Measurements from ENCODE around the gene CAMTA1. TPM values are rescaled to one million over a fixed set of nuclear protein-coding genes. Genes with fewer than 3 reads are reported as not detected.

Gene CAMTA1
- polyA plus RNA-seq, 1 donor from 2014 or later = 79.0 TPM

DNA sequence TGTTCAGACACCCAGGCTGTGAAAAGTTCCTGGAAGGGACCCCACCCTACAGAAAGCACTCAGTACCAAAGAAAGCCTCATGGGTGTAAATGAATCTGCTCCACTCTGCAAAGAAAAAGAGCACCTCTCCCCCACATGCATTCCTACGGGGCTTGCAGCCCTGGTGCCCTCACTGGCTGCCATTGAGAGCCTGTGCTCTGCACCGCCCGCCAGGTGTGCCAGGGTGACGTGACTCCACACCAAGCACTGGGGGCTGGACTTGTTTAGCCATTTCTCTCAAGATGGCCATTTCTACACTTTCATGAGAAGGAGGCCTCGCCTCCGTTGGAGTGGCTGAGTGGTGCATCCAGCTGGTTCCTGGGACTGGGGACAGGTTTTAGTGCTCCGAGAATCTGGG, 605.3 kb downstream of the CAMTA1 start:
- H3K4me1 Mint-ChIP-seq = peaks cover 0 to 3% (median 0%) of the 10 kb centered on the region in 3 donors
- H3K36me3 Mint-ChIP-seq = no peaks in the 10 kb centered on the region
- no peak overlapping the region for H3K27ac Mint-ChIP-seq
- H3K9me3 Mint-ChIP-seq = peaks cover 3 to 9% (median 5%) of the 10 kb centered on the region in 3 donors
- no peak overlapping the region for H3K4me3 Mint-ChIP-seq
- peaks cover 2% of the 10 kb centered on the region for H3K27me3 Mint-ChIP-seq

DNA sequence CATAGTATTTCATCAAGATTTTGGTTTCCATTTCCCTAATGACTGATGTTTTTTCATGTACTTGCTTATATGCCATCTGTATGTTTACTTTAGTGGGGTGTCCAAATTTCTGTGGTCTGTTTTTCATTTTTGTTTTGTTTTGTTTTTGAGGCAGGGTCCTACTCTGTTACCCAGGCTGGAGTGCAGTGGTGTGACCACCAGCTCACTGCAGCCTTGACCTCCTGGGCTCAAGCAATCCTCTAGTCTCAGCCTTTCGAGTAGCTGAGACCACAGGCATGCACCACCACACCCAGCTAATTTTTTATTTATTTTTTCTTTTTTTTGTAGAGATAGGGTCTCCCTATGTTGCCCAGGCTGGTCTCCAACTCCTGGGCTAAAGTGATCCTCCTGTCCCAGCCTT, 607.9 kb downstream of the CAMTA1 start:
- peaks cover 2% of the 10 kb centered on the region for H3K27me3 Mint-ChIP-seq
- no peak overlapping the region for H3K4me3 Mint-ChIP-seq
- H3K4me1 Mint-ChIP-seq = no peaks in the 10 kb centered on the region
- H3K9me3 Mint-ChIP-seq = peaks cover 9 to 12% (median 11%) of the 10 kb centered on the region in 3 donors
- H3K36me3 Mint-ChIP-seq = no peaks in the 10 kb centered on the region
- H3K27ac Mint-ChIP-seq = no peak overlapping the region

DNA sequence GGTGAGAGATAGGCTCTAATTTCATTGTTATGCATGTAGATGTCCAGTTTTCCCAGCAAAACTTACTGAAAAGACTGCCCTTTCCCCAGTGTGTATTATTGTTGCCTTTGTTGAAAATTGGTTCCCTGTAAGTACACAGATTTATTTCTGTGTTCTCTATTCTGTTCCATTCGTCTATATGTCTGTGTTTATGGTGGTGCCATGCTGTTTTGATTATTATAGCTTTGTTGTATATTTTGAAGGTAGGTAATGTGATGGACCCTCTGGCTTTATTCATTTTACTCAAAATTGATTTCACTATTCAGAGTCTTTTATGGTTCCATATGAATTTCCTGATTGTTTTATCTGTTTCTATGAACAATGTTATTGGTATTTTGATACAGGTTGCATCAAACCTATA, 610.0 kb downstream of the CAMTA1 start:
- Mint-ChIP-seq H3K36me3 (no peaks in the 10 kb centered on the region), H3K27me3 (peaks cover 4% of the 10 kb centered on the region), H3K4me1 (no peaks in the 10 kb centered on the region), H3K9me3 (peaks cover 10 to 19% (median 16%) of the 10 kb centered on the region in 3 donors), H3K27ac (no peak overlapping the region), H3K4me3 (no peak overlapping the region)

DNA sequence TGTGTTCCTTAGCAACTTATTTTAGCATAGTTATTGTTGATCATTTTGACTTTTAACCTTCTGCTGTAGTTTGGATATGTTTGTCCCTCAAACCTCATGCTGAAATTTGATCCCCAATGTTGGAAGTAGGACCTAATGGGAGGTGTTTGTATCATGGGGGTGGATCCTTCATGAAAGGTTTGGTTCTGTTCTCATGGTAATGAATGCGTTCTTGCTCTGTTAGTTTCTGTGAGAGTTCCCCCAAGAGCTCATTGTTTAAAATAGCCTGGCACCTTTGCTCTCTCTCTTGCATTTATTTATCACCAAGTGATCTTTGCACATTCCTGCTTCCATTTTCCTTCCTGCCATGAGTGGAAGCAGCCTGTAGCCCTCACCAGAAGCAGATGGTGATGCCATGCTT, 613.7 kb downstream of the CAMTA1 start:
- H3K27me3 Mint-ChIP-seq = peaks cover 3% of the 10 kb centered on the region
- peaks cover 3% of the 10 kb centered on the region for H3K36me3 Mint-ChIP-seq
- H3K4me3 Mint-ChIP-seq = no peak overlapping the region
- H3K27ac Mint-ChIP-seq = no peak overlapping the region
- peaks cover 7 to 23% (median 22%) of the 10 kb centered on the region in 3 donors for H3K9me3 Mint-ChIP-seq
- H3K4me1 Mint-ChIP-seq = no peaks in the 10 kb centered on the region

DNA sequence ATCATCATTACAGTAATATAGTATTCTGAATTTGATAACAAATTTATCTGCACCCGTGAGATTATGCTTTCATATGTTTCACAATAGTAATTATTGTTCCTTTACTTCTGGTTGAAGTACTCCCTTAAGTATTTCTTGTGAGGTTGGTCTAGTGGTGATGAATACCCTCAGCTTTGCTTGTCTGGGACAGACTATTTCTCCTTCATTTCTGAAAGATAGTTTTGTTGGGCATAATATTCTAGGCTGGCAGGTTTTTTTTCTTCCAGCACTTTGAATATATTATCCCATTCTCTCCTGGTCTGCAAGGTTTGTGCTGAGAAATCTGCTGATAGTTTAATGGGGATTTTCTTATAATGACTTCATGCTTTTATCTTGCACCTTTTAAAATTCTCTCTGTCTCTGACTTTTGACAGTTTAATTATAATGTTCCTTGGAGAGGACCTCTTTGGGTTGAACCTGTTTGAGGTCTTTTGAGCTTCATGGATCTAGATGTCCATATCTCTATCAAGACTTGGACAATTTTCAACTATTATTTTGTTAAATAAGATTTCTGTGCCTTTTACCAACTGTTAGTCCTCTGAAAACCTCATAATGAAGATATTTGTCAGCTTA, 614.4 kb downstream of the CAMTA1 start:
- no peaks in the 10 kb centered on the region for H3K4me1 Mint-ChIP-seq
- peaks cover 7 to 23% (median 17%) of the 10 kb centered on the region in 3 donors for H3K9me3 Mint-ChIP-seq
- H3K36me3 Mint-ChIP-seq = peaks cover 3% of the 10 kb centered on the region
- H3K27ac Mint-ChIP-seq = no peak overlapping the region
- no peak overlapping the region for H3K4me3 Mint-ChIP-seq
- peaks cover 3% of the 10 kb centered on the region for H3K27me3 Mint-ChIP-seq

DNA sequence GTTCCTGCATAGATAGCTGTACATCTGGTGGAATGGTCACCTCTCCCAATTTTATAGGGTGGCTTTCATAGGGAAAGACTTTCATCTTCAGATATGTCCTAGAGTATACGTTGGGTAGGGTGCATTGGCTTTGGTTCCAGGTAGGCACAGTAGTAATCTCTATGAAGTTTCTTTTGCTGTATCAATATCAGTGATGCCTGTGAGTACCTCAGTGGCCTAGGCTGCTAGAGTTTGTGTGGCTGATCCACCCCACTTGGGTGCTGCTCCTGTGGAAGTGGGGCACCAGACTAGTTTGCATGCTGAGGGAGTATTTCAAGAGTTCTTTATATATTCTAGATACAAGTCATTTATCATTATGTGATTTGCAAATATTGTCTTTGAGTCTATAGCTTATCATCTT, 615.3 kb downstream of the CAMTA1 start:
- peaks cover 5% of the 10 kb centered on the region for H3K27me3 Mint-ChIP-seq
- peaks cover 5 to 20% (median 13%) of the 10 kb centered on the region in 3 donors for H3K9me3 Mint-ChIP-seq
- H3K36me3 Mint-ChIP-seq = peaks cover 3% of the 10 kb centered on the region

DNA sequence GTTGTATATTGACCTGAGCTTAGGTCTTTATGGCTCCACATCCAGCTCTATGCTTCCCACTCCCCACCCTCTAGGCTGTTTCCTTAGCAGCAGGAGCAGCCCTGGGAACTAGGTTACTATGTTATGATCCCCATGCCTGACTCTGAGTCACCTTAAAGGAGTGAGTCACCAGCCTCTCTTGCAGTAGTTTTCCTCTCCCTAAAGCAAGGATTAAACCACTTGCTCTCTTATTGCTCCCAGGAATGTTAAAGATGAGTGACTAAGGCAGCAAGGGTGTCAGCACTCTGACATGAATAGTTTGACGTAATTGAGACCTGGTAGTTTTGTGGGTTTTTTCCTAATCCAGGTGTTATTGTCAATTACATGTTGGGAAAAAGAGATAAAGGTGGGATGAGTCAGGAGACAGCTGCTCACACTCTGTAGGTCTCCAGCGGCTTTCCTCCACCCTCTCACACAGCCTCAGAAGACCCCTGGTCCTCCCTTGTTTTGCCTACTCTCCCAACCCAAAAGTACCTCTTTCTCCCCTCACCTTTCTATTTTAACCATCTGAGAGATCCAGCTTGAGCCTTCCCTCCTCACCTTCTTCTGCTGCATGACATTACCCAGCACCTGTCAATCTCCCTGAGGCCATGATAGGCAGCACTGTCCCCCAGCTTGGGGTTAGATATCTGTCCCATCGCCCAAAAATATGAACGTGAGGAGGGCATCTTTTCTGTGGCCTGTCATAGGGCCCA, 616.7 kb downstream of the CAMTA1 start:
- H3K9me3 Mint-ChIP-seq = peaks cover 2 to 13% (median 11%) of the 10 kb centered on the region in 3 donors
- H3K4me3 Mint-ChIP-seq = no peak overlapping the region
- peaks cover 6% of the 10 kb centered on the region for H3K27me3 Mint-ChIP-seq
- no peaks in the 10 kb centered on the region for H3K4me1 Mint-ChIP-seq
- no peak overlapping the region for H3K27ac Mint-ChIP-seq
- H3K36me3 Mint-ChIP-seq = peaks cover 3% of the 10 kb centered on the region

More for the DNA sequence above, 615.3 kb downstream of the CAMTA1 start:
- Mint-ChIP-seq H3K27ac (no peak overlapping the region), H3K4me3 (peak overlapping the region in 1 of 4 donors; percentile 32), H3K4me1 (no peaks in the 10 kb centered on the region)

DNA sequence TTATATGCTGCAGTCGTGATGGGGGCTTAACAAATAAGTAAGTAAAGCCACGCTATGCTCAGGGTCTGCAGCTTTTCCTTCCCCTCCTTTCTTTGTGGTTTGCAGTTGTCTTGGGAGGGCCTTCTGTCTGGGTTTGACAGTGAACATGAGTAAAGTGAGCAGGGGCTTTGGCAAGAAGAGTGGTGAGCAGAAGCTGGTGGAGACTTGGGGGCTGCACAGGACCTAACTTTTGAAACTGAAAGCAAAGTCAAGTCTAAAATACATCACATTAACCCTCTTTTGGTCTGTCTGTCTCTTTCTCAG, 617.2 kb downstream of the CAMTA1 start:
- peaks cover 2 to 11% (median 11%) of the 10 kb centered on the region in 3 donors for H3K9me3 Mint-ChIP-seq
- peaks cover 3% of the 10 kb centered on the region for H3K36me3 Mint-ChIP-seq
- H3K4me3 Mint-ChIP-seq = no peak overlapping the region
- peaks cover 6% of the 10 kb centered on the region for H3K27me3 Mint-ChIP-seq
- no peak overlapping the region for H3K27ac Mint-ChIP-seq
- no peaks in the 10 kb centered on the region for H3K4me1 Mint-ChIP-seq

DNA sequence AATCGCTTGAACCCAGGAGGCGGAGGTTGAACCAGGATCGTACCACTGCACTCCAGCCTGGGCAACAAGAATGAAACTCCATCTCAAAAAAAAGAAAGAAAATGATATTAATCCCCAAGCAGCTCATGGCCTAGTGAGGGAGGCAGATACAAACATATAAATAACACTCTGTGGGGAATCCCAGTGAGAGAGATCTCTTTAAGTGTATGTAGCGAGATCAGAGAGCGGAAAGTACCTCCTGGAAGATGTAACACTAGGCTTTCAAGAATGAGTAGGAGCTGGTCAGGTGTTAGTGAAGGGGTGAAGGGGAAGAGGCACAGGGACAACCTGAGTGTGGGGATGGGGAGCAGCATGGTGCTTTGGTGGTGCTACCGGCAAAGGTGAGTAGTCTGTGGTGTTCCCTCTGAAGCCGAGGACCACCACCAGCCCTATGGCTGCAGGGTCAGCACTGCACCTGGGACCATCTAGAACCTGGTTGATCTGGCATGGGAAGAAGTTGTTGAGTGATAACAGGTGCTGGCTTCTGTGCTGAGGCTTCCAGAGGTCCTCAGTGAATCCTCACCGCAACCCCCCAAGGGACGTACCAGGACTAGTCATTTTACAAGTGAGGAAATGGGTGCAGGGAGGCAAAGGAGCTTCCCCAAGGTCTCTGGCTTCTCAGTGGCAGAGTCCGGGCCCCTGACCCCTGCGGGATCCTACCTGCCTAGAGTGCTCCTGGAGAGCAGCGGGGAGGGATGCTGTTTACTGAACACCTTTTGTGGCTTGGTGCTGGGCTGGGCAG, 618.2 kb downstream of the CAMTA1 start:
- Mint-ChIP-seq H3K4me3 (no peak overlapping the region), H3K36me3 (peaks cover 3% of the 10 kb centered on the region), H3K27me3 (peaks cover 4% of the 10 kb centered on the region), H3K9me3 (peaks cover 2 to 11% (median 11%) of the 10 kb centered on the region in 3 donors), H3K4me1 (no peaks in the 10 kb centered on the region), H3K27ac (no peak overlapping the region)

DNA sequence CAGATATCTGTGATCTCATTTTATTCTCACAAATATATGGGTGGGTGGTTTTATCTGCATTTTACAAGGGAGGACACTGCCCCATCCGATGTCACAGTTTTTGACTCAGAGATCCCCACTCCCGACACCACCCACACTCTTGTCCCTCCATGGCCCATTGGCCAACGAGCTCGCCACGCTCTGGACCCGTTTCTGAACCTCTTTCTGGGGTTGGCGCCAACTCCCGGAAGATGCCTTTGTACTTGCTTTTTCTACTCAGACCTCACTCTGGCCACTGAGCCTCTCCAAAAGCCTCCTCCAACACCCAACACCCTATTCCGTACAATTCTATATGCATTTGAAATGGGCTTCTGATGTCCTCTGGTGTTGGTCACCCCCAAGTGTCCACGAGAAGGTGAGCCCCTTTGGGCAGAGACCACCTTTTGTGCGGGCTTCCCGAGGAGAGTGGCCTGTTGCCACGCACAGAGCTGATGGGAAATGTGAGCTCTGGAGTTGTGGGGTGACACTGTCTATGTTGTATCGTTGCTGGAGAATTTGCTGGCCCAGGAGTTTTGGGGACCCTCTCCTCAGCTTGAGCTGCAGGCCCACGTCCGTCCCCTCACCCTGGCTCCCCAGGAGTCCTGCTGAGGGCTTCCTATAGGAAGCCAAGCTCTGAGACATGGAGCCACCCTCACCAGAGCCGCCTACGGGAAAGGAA, 618.9 kb downstream of the CAMTA1 start:
- peaks cover 0 to 11% (median 9%) of the 10 kb centered on the region in 3 donors for H3K9me3 Mint-ChIP-seq
- no peak overlapping the region for H3K27ac Mint-ChIP-seq

DNA sequence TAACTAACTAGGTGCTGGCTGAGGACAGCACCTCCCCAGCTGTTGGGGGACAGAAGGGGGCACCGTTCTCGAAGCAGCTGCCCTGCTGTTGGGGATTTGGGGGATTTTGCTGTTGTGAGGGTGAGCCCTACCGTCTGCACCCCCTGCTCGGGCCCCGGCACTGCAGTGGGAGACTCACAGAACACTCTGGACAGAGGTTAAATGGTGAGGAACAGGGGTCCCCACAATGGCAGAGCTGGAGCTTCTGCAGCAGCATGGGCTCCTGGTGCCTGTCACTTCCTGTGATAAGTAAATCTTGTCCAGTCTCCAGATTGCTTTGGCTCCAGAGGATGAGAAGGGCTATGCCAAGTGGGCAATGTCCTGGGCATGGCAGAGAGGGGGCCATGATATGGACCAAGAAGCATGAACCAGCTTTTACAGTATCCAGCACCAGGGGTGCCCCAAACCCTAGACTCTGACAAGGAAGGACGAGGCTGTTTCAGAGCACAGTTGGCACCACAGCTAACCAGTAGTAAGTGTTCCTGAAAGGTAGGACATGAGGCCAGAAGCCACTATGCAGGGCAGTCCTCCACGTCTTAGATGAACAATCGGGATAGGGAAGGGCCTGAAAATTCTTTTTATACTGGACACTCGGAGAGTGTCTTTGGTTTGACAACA, 620.7 kb downstream of the CAMTA1 start:
- Mint-ChIP-seq H3K36me3 (peaks cover 3% of the 10 kb centered on the region), H3K27me3 (peaks cover 4% of the 10 kb centered on the region)

More for the DNA sequence above, 618.9 kb downstream of the CAMTA1 start:
- H3K4me3 Mint-ChIP-seq = no peak overlapping the region
- H3K27me3 Mint-ChIP-seq = peaks cover 4% of the 10 kb centered on the region
- H3K4me1 Mint-ChIP-seq = no peaks in the 10 kb centered on the region
- peaks cover 3% of the 10 kb centered on the region for H3K36me3 Mint-ChIP-seq

DNA sequence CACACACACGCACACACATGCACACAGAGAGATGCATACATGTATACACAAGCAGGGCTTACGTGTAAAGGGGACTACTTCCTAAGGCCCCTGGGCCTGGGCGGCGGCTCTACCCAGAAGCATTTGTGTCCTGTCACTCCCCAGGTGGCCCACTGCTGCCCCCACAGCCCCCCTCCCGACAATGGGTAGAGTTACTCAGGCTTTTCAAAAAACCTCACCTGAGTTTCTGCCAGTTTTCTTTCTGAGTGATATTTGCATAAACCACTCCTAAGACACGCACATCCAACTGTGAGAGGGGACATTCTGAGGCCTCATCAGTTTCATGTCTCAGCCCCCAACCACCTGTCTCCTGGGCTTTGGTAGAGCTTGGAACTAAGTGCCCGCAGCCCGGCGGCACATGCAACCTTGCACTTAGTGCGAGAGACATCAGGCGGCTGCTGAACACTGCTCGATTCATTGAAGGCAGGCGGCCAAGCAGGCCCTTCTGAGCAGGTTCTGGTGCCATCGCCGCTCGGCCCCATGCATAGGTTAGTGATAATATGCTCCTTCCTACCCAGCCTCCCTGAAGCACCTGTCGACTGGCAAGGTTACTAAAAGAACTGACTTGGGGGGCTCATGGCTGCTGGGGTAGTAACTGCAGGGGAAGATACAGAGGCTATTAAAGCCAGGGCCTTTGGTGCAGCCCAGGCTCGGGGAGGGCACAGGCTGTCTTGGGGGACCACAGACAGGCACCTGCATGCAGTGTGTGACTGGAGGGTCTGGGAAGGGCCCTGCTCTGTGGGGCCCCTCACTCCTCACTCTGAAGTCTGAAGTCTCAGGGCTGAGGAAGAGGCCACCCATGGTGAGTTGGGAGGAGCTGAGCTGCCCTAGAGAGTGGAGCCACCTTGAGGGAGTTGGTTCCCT, 621.6 kb downstream of the CAMTA1 start:
- Mint-ChIP-seq H3K27me3 (peaks cover 4% of the 10 kb centered on the region), H3K9me3 (peaks cover 0 to under 1% (median 0%) of the 10 kb centered on the region in 3 donors), H3K36me3 (no peaks in the 10 kb centered on the region), H3K4me1 (no peaks in the 10 kb centered on the region), H3K27ac (no peak overlapping the region), H3K4me3 (no peak overlapping the region)

More for the DNA sequence above, 620.7 kb downstream of the CAMTA1 start:
- Mint-ChIP-seq H3K4me1 (no peaks in the 10 kb centered on the region), H3K9me3 (peaks cover 0 to 3% (median 0%) of the 10 kb centered on the region in 3 donors), H3K27ac (no peak overlapping the region), H3K4me3 (no peak overlapping the region)

DNA sequence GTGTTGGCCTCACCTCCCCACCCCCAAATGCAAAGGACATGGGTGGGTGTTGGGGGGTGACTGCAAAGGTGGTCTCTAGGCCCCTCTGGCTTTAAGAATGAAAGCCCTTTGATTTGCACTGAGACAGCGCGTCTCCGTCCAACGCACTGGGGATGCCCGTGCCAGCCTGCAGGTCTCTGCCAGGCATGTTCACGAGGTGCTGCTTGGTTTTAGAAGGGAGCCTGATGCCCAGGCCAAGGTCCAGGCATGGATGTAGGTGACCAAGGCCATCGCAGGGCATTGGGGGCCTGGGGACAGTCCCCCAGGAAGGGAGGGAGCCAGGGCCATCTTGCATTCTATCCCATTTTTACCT, 622.3 kb downstream of the CAMTA1 start:
- Mint-ChIP-seq H3K9me3 (no peaks in the 10 kb centered on the region), H3K27ac (no peak overlapping the region), H3K4me3 (no peak overlapping the region), H3K27me3 (peaks cover 4% of the 10 kb centered on the region), H3K36me3 (no peaks in the 10 kb centered on the region), H3K4me1 (no peaks in the 10 kb centered on the region)
